Erythroblast (primary cell): Measurements from ENCODE around the gene MGRN1.

ENCODE experiments used
- GATA1 ChIP-seq: IDR thresholded peaks from 2 replicates; pipeline ENCODE4 v1.6.1; 2011; ENCODE audit warnings: low read depth, mild to moderate bottlenecking, control low read depth, low read length, moderate library complexity
- POLR2A ChIP-seq: IDR thresholded peaks from 2 replicates; pipeline ENCODE4 v1.6.1; 2011; ENCODE audit warnings: mild to moderate bottlenecking, low read length

DNA sequence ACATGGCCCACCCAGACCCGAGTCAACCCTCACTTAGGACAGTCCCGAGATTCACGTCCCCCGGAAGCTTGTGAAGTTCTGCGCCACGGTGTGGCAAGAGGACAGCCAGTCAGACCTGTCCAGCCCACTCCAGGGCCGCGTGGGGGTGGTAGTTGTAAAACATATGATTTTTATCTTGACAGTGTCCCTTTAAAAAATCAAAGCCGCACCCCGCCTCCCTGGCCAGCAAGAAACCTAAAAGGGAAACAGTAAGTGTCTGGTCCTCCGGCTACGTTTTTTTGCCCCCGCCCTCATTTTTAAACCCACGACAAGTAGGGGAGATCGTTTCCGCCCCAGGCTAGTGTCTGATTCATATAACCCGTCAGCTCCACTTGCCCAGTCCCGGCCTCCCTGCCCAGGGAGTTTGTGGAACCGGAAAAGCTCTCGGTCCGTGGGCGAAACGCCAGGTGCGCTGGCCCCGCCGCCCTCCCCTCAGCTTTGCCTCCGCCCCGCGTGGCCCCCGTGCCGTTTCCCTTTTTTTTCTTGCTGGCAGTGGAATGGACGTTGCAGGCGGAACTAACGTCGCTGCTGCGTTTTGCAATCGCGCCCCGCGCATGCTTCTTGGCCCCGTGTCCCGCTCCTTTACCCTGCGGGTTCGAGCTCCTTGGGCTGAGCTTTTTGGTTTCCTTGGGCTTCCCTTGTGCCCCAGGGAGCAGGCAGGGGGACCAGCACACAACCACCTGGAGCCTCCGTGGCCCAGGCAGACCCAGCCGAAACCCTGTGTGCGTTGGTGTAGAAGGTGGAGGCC, 55.4 kb downstream of the MGRN1 start:
- TF ChIP-seq POLR2A (no peak), GATA1 (no peak)
